NCI-H2107 (cell line): Measurements from ENCODE around the gene DHRSX.
"Not testable (repeated sequence)": the region's sequence is repeated elsewhere in the genome, so short reads cannot be mapped to it uniquely, and the experiment has no call there.

Experiments used
- DNase-seq: peaks from one replicate; lab custom pipeline; 2025; lab: John Stamatoyannopoulos, UW

The DHRSX gene

DNA sequence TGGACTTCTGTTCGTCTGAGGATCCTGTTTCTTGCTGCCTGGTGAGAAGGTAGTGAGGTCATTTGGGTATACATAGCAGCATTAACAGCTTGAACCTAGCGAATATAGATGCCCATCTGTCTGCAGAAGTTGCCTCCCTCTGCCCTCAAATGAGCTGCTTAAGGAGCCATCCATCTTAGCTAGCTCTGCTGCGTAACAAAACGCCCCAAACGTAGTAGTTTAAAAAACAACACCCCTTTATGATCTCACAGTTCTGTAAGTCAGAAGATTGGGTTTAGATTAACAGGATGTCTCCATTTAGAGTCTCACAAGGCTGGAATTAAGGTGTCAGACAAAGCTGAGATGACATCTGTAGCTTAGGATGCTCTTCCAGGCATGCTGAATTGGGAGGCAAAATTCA lies 185.3 kb downstream of the DHRSX start:
- no peak for DNase-seq

DNA sequence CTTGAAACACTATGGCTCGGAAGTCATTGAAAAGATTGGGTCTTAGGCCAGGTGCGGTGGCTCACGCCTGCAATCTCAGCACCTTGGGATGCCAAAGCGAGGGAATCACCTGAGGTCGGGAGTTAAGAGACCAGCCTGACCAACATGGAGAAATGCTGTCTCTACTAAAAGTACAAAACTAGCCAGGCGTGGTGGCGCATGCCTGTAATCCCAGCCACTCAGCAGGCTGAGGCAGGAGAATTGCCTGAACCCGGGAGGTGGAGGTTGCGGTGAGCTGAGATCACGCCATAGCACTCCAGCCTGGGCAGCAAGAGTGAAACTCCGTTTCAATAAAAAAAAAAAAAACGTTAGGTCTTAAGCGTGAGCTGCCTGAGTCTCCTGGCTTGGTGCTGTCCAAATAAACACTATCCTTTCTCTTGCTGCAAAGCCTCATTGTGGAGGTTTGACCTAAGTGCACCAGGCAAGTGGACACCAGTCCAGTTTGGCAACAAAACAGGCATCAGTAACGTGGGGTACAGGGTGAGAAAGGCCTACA lies 185.9 kb downstream of the DHRSX start:
- DNase-seq: no peak

DNA sequence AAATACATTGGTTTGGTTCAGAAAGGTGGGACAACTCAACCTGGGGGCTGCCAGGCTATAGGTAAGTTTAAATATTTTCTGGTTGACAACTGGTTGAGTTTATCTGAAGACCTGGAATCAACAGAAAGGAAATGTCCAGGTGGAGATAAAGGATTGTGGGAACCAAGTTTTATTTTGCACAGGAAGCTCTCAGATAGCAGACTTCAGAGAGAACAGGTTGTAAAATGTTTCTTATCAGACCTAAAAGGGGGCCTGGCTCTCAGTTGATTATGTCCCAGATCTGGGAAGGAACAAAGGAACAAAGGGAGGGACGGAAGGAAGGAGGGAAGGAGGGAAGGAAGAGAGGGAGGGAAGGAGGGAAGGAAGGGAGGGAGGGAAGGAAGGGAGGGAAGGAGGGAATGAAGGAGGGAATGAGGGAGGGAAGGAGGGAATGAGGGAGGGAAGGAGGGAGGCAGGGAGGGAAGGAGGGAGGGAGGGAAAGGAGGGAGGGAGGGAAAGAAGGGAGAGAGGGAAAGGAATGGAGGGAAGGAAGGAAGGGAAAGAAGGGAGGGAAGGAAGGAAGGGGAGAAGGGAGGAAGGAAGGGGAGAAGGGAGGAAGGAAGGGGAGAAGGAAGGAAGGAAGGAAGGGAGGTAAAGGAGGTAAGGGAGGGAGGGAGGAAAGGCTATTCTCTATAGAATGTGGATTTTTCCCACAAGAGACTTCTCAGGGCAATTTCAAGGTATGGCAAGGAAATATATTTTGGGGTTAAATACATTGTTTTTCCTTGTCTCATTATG lies 186.7 kb downstream of the DHRSX start:
- no peak for DNase-seq

DNA sequence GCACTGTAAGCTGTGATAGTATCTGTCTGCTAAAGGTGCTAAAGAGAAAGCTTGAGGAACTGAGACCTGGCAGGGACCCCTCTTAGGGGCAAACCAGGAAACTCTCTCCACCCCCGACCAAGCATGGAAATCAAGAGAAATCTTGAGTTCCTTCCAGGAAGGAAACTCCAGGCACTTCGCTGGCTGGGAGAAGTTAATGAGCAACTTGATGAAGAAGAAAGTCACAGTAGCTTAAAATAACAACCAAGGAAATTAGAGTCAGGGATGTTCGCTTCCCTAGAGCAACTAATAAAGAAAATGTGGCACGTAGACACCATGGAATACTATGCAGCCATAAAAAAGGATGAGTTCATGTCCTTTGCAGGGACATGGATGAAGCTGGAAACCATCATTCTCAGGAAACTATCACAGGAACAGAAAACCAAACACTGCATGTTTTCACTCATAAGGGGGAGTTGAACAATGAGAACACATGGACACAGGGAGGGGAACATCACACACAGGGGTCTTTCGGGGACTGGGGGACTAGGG lies 188.7 kb downstream of the DHRSX start:
- not testable (repeated sequence) for DNase-seq

DNA sequence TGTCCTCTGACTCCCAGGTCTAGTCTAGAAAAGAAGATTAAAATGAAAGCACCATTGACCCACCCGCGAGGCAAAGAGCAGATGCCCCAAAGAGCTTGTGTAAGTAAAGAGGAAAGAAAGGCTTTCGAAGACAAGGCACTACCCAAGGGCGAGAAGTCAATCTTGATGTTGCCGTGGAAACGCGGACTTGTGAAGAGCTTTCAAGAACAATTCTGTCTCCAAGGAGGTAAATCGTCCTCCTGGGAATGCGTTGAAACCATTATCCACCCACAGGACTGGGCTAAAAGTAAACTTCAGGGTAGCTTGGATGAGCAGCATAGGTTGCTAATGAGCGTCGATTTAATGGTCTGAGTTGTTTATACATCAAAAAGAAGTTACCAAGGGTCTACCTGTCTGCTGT lies 189.3 kb downstream of the DHRSX start:
- DNase-seq: no peak

DNA sequence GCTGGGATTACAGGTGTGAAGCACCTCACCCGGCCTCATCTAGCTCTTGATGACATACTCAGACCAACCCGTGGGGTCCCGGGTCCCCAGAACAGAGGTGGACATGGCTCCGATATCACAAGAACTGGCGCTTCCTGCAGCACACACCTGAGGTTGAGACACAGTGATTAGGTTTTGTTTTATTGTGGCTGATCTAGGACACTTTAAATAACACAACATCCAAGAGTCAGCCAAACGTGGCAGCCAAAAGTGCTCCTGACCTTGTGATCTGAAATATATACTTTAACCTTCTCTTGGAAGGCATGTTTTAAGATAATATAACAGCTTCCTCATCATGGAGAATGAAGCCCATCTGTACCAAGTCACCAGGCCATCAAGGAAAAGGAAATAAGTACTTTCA lies 198.9 kb downstream of the DHRSX start:
- DNase-seq: no peak

DNA sequence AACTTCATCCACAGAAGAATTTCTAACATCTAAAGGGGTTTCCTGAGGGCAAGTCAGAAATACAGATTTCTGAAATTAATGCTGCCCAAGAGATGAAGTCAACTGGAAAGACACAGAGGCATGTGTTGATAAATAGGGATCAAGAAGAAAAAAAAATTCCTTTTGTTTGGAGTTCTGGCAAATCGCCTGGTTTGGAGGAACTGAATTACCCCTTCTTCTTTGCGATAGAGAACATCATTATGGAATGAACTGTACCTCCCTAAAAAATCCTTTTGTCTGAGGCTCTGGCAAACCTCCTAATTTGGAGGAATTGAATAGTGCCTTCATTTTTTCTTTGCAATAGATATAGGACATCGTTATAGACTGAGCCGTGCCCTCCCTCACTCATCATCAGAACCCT lies 200.9 kb downstream of the DHRSX start:
- DNase-seq: no peak

DNA sequence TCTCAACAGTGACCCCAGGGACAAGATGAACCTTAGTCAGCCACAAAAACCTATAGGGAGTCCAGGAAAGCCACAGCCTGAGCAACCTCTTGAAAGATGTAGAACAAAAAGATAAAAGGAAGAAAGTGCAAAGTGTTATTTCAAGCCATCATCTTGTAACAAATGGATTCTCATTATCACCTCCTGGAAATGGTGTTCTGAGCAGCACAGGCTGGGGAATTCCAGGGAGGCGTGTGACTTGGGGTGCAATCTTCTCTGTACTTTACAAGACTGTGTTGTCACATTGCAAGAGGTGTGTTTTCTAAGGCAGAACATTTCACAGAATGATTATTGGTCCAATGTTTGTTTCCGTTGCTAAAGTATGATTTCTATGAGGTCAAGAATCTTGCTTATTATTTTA lies 214.0 kb downstream of the DHRSX start:
- no peak for DNase-seq

DNA sequence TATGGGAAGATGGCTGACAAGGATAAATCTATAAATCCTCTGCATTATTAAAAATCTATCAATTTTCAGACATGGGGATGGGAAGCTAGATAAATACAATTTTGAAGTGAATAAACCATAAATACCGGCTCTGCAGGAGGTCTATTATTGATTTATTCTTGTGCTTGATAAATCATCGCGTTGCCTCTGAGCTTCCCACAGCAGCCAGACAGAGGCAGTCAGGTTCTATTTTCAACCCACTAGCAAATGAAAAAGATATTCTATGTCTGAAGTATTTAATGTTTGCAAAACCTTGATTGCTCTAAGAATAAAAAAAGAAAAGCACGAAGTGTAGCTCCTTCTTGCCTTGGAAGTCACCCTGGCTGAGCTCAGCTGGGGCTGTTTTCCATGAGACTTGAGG lies 216.2 kb downstream of the DHRSX start:
- no peak for DNase-seq

DNA sequence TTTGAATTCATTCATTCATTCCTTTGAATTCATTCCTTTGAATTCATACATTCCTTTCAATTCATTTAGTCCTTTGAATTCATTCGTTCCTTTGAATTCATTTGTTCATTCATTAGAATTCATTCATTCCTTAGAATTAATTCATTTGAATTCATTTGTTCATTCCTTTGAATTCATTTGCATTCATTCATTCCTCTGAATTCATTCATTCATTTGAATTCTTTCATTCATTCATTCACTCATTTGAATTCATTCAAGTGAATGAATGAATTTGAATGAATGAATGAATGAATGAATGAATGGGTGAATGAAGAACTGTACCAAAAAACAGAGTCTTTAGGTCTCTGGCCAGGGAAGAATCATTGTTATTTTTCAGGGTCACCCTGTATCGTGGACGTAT lies 216.6 kb downstream of the DHRSX start:
- DNase-seq: no peak

DNA sequence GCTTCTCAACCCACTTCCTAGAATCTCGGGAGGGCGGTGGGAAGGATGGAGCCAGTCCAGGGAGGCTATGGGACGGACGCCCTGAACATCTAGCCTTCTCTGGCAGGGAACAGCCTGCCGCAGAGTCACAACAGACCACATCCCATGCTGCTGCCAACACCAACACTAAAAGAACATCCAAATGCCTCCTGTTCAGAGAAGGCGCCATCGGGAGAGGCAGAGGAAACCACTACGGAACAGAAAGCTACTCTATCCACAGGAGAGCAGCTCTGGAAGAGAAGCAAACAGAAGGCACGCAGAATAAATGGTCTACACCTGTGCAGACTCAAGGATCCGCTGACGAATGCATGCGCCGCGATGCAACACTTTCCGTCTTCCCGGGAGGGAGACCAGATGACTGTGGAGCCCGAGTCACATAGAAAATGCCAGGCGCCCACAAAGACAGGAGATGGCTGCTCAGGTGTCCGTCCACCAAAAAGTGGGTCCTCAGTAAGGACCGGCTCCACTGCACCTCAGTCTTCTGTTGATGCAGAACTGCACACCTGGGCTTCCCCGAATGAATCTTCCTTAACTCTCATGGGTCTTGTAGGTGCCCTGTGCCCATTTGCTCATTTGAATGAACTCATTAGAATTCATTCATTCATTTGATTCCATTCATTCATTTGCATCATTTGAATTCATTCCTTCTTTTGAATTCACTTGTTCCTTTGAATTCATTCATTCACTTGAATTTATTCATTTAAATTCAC lies 217.5 kb downstream of the DHRSX start:
- DNase-seq: no peak

DNA sequence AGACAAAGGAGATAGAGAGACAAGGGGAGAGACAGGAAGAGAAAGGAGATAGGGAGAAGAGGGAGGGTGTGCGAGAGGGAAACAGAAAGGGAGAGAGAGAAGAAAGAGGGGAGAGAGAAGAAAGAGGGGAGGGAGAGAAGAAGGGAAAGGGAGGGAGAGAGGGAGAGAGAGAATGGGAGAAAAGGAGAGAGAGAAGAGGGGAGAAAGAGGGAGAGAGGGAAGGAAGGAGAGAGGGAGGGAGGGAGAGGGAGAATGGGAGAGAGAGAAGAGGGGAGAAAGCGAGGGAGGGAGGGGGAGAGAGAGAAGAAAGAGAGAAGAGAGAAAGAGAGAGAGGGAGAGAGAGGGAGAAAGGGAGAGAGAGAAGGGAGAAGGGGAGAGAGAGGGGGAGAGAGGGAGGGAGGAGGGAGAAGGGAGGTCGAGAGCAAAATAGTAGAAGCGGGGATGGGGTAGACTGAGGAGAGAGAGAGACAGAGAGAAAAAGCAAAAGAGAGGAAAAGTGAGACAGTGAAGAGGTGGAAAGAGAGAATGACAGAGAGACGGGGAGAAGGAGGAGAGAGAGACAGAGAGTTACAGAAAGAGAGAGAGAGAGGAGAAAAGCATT lies 218.2 kb downstream of the DHRSX start:
- no peak for DNase-seq

DNA sequence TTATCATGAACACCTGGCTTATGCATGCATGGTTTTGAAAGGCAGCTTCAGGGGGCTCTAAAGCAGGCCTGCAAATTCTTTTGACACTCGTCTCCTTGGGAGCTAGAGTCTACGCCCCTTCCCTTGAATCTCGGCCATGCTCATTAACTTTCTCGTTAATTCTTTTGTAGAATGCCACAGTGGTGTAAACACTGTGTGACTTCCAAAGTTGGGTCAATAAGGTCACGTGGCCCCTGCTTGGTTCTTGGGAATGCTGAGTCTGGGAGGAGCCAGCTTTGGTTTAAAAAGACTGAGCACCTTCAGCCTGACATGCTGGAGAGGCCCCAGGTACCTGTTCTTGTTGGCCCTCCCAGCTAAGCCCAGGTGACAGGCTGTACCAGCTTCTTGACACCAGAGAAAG lies 228.4 kb downstream of the DHRSX start:
- DNase-seq: no peak

DNA sequence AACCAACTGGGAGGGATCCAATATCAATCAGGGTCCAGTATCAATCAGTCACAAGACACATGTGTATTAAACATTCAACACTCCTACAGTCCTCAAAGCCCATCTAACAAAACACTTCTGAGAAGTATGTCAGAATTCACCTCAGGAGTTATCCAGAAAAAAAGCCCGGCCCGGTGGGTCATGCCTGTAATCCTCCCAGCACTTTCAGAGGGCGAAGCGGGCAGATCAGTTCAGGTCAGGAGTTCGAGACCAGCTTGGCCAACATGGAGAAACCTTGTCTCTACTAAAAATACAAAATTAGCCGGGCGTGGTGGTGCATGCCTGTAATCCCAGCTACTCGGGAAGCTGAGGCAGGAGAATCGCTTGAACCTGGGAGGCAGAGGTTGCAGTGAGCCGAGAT lies 229.2 kb downstream of the DHRSX start:
- DNase-seq: not testable (repeated sequence)

DNA sequence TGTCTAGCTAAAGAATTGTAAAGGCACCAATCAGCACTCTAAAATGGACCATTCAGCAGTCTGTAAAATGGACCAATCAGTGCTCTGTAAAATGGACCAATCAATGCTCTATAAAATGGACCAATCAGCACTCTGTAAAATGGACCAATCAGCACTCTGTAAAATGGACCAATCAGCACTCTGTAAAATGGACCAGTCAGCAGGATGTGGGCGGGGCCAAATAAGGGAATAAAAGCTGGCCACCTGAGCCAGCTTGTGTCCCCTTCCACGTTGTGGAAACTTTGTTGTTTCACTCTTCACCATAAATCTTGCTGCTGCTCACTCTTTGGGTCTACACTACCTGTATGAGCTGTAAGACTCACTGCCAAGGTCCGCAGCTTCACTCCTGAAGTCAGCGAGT lies 230.0 kb downstream of the DHRSX start:
- DNase-seq: not testable (repeated sequence)

DNA sequence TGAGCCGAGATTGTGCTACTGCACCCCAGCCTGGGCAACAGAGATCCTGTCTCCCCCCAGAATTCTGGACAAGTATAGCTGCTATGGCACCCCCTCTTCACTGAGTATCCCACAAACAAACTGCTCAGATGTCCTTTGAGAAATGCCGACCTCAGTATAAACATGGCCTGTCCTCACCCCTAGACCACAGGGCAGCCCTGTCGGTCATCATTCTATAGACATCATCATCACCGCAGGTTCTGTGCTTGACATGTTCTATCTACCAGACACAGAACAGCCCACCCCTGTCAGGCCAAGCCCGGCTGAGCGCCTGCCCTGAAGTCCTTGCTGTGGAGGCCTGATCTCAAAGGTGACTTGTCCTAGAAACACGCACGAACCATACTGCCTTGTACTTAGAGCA lies 232.9 kb downstream of the DHRSX start:
- no peak for DNase-seq

DNA sequence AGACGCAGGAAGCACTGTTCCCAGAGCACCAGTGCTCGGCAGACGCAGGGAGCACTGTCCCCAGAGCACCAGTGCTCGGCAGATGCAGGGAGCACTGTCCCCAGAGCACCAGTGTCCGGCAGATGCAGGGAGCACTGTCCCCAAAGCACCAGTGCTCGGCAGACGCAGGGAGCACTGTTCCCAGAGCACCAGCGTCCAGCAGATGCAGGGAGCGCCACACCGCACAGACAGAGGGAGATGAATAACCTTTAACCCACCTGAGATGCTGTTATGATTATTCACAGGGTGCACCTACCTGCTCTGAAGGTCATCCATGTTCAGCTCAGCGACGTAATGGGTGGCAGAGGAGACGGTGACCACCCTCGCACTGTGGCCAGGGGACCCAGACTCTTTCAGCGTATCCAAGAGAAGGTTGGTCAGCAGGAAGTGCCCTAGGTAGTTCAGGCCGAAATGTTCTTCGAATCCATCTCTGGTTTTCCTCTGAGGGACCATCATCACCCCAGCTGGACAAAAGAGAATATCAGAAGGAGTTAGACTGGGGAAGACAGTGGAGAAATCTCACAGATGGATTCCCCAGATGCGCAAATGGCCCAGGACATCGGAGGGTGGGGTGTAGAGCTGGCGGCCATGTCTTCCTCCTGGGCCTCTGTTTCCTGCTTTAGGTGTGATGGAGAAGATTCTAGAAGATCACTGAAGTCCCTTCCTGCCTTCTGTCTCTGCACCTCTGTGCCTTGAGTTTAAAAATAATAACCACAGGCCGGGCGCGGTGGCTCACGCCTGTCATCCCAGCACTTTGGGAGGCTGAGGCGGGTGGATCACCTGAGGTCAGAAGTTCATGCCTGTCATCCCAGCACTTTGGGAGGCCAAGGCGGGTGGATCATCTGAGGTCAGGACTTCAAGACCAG lies 234.1 kb downstream of the DHRSX start:
- DNase-seq: no peak

DNA sequence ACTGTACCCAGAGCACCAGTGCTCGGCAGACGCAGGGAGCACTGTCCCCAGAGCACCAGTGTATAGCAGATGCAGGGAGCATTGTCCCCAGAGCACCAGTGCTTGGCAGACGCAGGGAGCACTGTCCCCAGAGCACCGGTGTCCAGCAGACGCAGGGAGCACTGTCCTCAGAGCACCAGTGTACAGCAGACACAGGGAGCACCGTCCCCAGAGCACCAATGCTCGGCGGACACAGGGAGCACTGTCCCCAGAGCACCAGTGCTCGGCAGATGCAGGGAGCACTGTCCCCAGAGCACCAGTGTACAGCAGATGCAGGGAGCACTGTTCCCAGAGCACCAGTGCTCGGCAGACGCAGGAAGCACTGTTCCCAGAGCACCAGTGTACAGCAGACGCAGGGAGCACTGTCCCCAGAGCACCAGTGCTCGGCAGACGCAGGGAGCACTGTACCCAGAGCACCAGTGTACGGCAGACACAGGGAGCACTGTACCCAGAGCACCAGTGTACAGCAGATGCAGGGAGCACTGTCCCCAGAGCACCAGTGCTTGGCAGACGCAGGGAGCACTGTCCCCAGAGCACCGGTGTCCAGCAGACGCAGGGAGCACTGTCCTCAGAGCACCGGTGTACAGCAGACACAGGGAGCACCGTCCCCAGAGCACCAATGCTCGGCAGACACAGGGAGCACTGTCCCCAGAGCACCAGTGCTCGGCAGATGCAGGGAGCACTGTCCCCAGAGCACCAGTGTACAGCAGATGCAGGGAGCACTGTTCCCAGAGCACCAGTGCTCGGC lies 234.9 kb downstream of the DHRSX start:
- not testable (repeated sequence) for DNase-seq

DNA sequence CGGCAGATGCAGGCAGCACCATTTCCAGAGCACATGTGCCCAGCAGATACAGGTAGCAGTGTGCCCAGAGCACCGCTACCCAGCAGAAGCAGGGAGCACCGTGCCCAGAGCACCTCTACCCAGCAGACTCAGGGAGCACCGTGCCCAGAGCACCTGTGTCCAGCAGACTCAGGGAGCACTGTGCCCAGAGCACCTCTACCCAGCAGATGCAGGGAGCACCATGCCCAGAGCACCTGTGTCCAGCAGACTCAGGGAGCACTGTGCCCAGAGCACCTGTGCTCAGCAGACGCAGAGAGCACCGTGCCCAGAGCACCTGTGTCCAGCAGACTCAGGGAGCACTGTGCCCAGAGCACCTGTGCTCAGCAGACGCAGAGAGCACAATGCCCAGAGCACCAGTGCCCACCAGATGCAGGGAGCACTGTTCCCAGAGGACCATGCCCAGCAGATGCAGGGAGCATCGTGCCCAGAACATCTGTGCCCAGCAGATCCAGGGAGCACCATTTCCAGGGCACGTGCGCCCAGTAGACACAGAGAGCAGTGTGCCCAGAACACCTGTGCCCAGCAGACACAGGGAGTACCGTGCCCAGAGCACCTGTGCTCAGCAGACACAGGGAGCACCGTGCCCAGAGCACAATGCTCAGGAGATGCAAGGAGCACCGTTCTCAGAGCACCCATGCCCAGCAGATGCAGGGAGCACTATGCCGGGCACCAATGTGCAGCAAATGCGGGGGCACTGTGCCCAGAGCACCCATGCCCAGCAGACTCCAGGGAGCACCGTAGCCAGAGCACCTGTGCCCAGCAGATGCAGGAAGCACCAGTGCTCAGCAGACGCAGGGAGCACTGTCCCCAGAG lies 236.4 kb downstream of the DHRSX start:
- DNase-seq: no peak

DNA sequence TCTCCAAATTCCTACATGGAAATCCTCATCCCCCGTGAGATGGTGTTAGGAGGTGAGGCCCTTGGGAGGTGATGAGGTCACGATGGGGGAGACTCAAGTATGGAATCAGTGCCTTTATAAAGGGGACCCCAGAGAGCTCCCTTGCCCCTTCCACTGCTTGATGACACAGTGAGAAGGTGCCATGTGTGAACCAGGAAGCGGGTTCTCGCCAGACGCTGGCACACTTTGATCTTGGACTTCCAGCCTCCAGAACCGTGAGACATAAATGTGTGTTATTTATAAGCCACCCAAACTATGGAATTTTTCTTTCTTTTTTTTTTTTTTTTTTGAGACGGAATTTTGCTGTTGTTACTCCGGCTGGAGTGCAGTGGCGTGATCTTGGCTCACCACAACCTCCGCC lies 237.6 kb downstream of the DHRSX start:
- DNase-seq: no peak
